Brain microvascular endothelial cell (primary cell): ENCODE measurements around the gene IQSEC1.

Experiments used
- DNase-seq: peaks from one replicate; pipeline ENCODE4 v3.0.0-alpha.2; 2020
- H3K27ac ChIP-seq: fragments of 250-450 bp; sonication (Bioruptor Pico); 2 replicates; pipeline ENCODE4 v1.5.1; 2020; ENCODE audit warnings: mild to moderate bottlenecking, moderate library complexity
- H3K27me3 ChIP-seq: fragments of 250-450 bp; sonication (Bioruptor Pico); replicated peaks from 2 replicates; pipeline ENCODE4 v1.5.1; 2020; ENCODE audit warnings: mild to moderate bottlenecking
- H3K36me3 ChIP-seq: fragments of 250-450 bp; sonication (Bioruptor Pico); replicated peaks from 2 replicates; pipeline ENCODE4 v1.5.1; 2020; ENCODE audit warnings: mild to moderate bottlenecking
- H3K4me3 ChIP-seq: 2 replicates; pipeline ENCODE4 v1.5.1; 2011; ENCODE audit warnings: low read depth, mild to moderate bottlenecking, control low read depth, low read length, moderate library complexity
- CTCF ChIP-seq: IDR thresholded peaks from 2 replicates; pipeline ENCODE4 v1.5.1; 2011; ENCODE audit warnings: low read depth, mild to moderate bottlenecking, moderate library complexity, low read length, control low read depth, inconsistent platforms; ENCODE audit errors: missing control alignments
- in situ Hi-C: cut with HindIII; loops from 2 replicates; pipeline ENCODE4 v1.10.0; 2017; ENCODE audit warnings: low sequenced_read_pairs, low pct_ligation_motif_present

The IQSEC1 gene

GRCh38 chr3:12974819-12975218, 98.4 kb downstream of the IQSEC1 start:
- TF ChIP-seq CTCF, result no peak
- no peaks in the 10 kb centered on the region for H3K27me3 ChIP-seq
- DNase-seq, result no peak
- H3K27ac ChIP-seq, result no peak overlapping the region
- in situ Hi-C loops, result no loop called here
- H3K4me3 ChIP-seq, result no peak overlapping the region
- no peaks in the 10 kb centered on the region for H3K36me3 ChIP-seq

GRCh38 chr3:12974334-12974733, 98.9 kb downstream of the IQSEC1 start:
- Histone ChIP-seq H3K4me3 (no peak overlapping the region), H3K27me3 (no peaks in the 10 kb centered on the region), H3K36me3 (no peaks in the 10 kb centered on the region), H3K27ac (no peak overlapping the region)
- no peak for DNase-seq
- in situ Hi-C loops, result no loop called here
- no peak for TF ChIP-seq CTCF

- in situ Hi-C loops, result no loop called here
- TF ChIP-seq CTCF, result no peak
- Histone ChIP-seq H3K27ac (no peak overlapping the region), H3K27me3 (no peaks in the 10 kb centered on the region), H3K4me3 (no peak overlapping the region), H3K36me3 (no peaks in the 10 kb centered on the region)
- no peak for DNase-seq
Observed at GRCh38 chr3:12973827-12974226, 99.4 kb downstream of the IQSEC1 start.

GRCh38 chr3:12972781-12973702, 100.2 kb downstream of the IQSEC1 start:
- no peak for DNase-seq
- in situ Hi-C loops, result no loop called here
- Histone ChIP-seq H3K4me3 (no peak overlapping the region), H3K27me3 (no peaks in the 10 kb centered on the region), H3K27ac (no peak overlapping the region), H3K36me3 (no peaks in the 10 kb centered on the region)
- no peak for TF ChIP-seq CTCF

- in situ Hi-C loops, result no loop called here
- DNase-seq, result no peak
- no peak for TF ChIP-seq CTCF
- Histone ChIP-seq H3K27me3 (no peaks in the 10 kb centered on the region), H3K27ac (no peak overlapping the region), H3K36me3 (no peaks in the 10 kb centered on the region), H3K4me3 (no peak overlapping the region)
Observed at GRCh38 chr3:12972043-12972442, 101.2 kb downstream of the IQSEC1 start.

GRCh38 chr3:12970684-12971083, 102.5 kb downstream of the IQSEC1 start:
- in situ Hi-C loops, result no loop called here
- Histone ChIP-seq H3K27ac (no peak overlapping the region), H3K36me3 (no peaks in the 10 kb centered on the region), H3K27me3 (no peaks in the 10 kb centered on the region), H3K4me3 (no peak overlapping the region)
- no peak for DNase-seq
- TF ChIP-seq CTCF, result no peak
